ENCODE data around the gene AMY1C. TPM values are rescaled to one million over a fixed set of nuclear protein-coding genes. Genes with fewer than 3 reads are reported as not detected.

AMY1C gene
- total RNA-seq, 1 experiment from 2014 or later = not detected

DNA sequence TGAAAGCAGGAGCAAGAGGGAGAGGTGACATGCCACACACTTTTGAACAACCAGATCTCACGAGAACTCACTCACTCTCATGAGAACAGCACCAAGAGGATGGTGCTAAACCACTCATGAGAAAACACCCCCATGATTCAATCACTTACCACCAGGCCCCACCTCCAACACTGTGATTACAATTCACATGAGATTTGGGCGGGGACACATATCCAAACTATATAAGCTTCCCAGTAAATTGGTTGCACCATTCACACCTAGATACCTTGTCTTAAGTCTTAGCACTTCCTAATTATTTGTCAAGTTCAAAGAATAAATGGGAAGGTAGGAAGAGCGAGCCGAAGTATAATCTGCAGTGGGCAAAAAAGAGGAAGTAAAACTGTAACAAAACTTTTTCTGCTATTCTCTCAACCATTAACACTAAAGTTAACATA is 34.3 kb downstream of the AMY1C start:
- no peak overlapping the region for H2AFZ ChIP-seq (ENCODE audit: low read length)
- no peak overlapping the region for H2BK12ac ChIP-seq (ENCODE audit: insufficient read length, low read depth, low read length)
- no peak overlapping the region for H2BK15ac ChIP-seq (ENCODE audit: low read depth, low read length)
- no peak overlapping the region for H3K9ac ChIP-seq (ENCODE audit: extremely low read depth, insufficient read length, low read length)
- no peak overlapping the region for H3K4ac ChIP-seq (ENCODE audit: low read depth, low read length)
- H3K14ac ChIP-seq (ENCODE audit: insufficient read depth, low read length) = no peak overlapping the region
- H2BK120ac ChIP-seq (ENCODE audit: low read depth, low read length, poor library complexity, severe bottlenecking) = no peak overlapping the region
- no peaks in the 10 kb centered on the region for H3K4me1 ChIP-seq (ENCODE audit: insufficient read depth, low read length)
- TF ChIP-seq CTCF (conservative IDR thresholded peaks at IDR 0.05) = no peak
- no peak overlapping the region for H2AK5ac ChIP-seq (ENCODE audit: insufficient read length, low read length)
- Mint-ChIP-seq H3K4me1 (no peaks in the 10 kb centered on the region), H3K9me3 (peaks cover 0 to 16% of the 10 kb centered on the region in 2 experiments; a peak in 2 of 5 replicates), H3K27ac (no peak overlapping the region; a peak in 1 of 7 replicates), H3K4me3 (no peak overlapping the region), H3K36me3 (ENCODE audit: insufficient read depth in 1 of 3, low read depth in 3 of 3) (no peaks in the 10 kb centered on the region), H3K27me3 (ENCODE audit: low read depth) (no peaks in the 10 kb centered on the region)
- H2BK5ac ChIP-seq (ENCODE audit: insufficient read length, low read length) = no peak overlapping the region
- H3K9me3 ChIP-seq (ENCODE audit: control insufficient read depth, low read depth, low read length) = no peaks in the 10 kb centered on the region
- H4K5ac ChIP-seq (ENCODE audit: insufficient read length, low read depth, low read length) = no peak overlapping the region
- H3K56ac ChIP-seq (ENCODE audit: insufficient read length, low read depth, low read length) = no peak overlapping the region
- no peak overlapping the region for H3K4me2 ChIP-seq (ENCODE audit: insufficient read depth, insufficient read length, low read length)
- no peaks in the 10 kb centered on the region for H3K79me2 ChIP-seq (ENCODE audit: insufficient read depth, low read length)
- no CpG with 5 or more reads among the region's 4 CpGs for WGBS (ENCODE audit: extremely low coverage, insufficient read length, low lambda C conversion rate)
- no peak overlapping the region for H4K91ac ChIP-seq (ENCODE audit: insufficient read length, low read depth, low read length)
- H3K27ac ChIP-seq (ENCODE audit: insufficient read length, low read depth, low read length) = no peak overlapping the region
- H3K18ac ChIP-seq (ENCODE audit: insufficient read length, low read depth, low read length) = no peak overlapping the region
- no peak for DNase-seq
- no peaks in the 10 kb centered on the region for H3K27me3 ChIP-seq (ENCODE audit: insufficient read depth, low read length)
- H3K23me2 ChIP-seq (ENCODE audit: insufficient read length, low read depth, low read length, poor library complexity, severe bottlenecking) = no peaks in the 10 kb centered on the region
- H4K8ac ChIP-seq (replicated peaks; ENCODE audit: insufficient read length, low read depth, low read length) = no peak overlapping the region
- H3K79me1 ChIP-seq (ENCODE audit: insufficient read depth, low read depth, low read length, poor library complexity, severe bottlenecking) = no peaks in the 10 kb centered on the region
- no peak overlapping the region for H3T11ph ChIP-seq (ENCODE audit: low read length)
- no peak overlapping the region for H3K23ac ChIP-seq (ENCODE audit: insufficient read length, low read depth, low read length)
- no peaks in the 10 kb centered on the region for H4K20me1 ChIP-seq (ENCODE audit: control insufficient read depth, insufficient read depth, insufficient read length)
- H2BK20ac ChIP-seq (ENCODE audit: low read depth, low read length, poor library complexity, severe bottlenecking) = no peak overlapping the region

All from H9 (cell line).